GM12878 (cell line): ENCODE data around the gene COL5A3. TPM values are rescaled to one million over a fixed set of nuclear protein-coding genes. Genes with fewer than 3 reads are reported as not detected.

Experiments
- ATAC-seq: fragments of 200-7000 bp; cut with Tn5 transposase; 3 replicates; pipeline ENCODE4 v1.9.1; 2020; ENCODE audit warnings: mild to moderate bottlenecking, moderate library complexity
- BruUV-seq: library from RNA; stranded (reverse); fragments of 400-500 nt; replicated peaks from 2 replicates; lab custom pipeline; 2021; lab: Mats Ljungman, UMichigan
- CTCF ChIA-PET: fragments of 300-600 bp; sonication (Branson Sonifier 250); formaldehyde crosslinking; extraction: SDS; loops from one replicate; lab custom pipeline; 2021; ENCODE audit warnings: inconsistent platforms; lab: Yijun Ruan, JAX
- POLR2A ChIA-PET: fragments of 350-600 bp; formaldehyde crosslinking; extraction: SDS; loops from one replicate; lab custom pipeline; 2021; ENCODE audit warnings: inconsistent platforms; lab: Charles Lee
- RAD21 ChIA-PET: fragments of 300-600 bp; sonication (Branson Sonifier 250); formaldehyde crosslinking; loops from one replicate; lab custom pipeline; 2023; ENCODE audit warnings: antibody characterized with exemption; ENCODE audit not compliant: unreplicated experiment; lab: Charles Lee
- SMC1A ChIA-PET: fragments of 300-600 bp; sonication (Branson Sonifier 250); formaldehyde crosslinking; loops from one replicate; lab custom pipeline; 2023; ENCODE audit not compliant: unreplicated experiment, uncharacterized antibody; lab: Charles Lee
- DNase-seq: peaks from one replicate; pipeline ENCODE4 v3.0.0-alpha.2; 2011; ENCODE audit warnings: low read depth, low spot score
- FAIRE-seq: peaks from 3 replicates; lab custom pipeline; 2011; peaks lifted over from hg19 to GRCh38; lab: Jason Lieb, UNC
- H2AFZ ChIP-seq: 2 replicates; pipeline ENCODE4 v1.6.0; 2011; ENCODE audit warnings: low read depth, low read length, control low read depth; ENCODE audit not compliant: control insufficient read depth
- H3K27ac ChIP-seq: 2 replicates; pipeline ENCODE4 v1.5.1; 2011; ENCODE audit warnings: control low read depth; ENCODE audit not compliant: control insufficient read depth, insufficient read depth
- H3K27me3 ChIP-seq, 2 experiments: replicated peaks in 1 of 2; 2 replicates each; pipeline versions ENCODE4 v1.6.0 to v1.6.1; 2011; ENCODE audit warnings: low read length in 1 of 2; ENCODE audit not compliant: control insufficient read depth in 2 of 2, insufficient read depth in 2 of 2
- H3K36me3 ChIP-seq, 2 experiments: 2 replicates each; pipeline ENCODE4 v1.5.1; 2011; ENCODE audit warnings: low read length in 1 of 2; ENCODE audit not compliant: control insufficient read depth in 2 of 2, insufficient read depth in 2 of 2
- H3K4me1 ChIP-seq: 2 replicates; pipeline ENCODE4 v1.6.1; 2011; ENCODE audit warnings: mild to moderate bottlenecking, low read length, moderate library complexity, mixed read lengths; ENCODE audit not compliant: control insufficient read depth, insufficient read depth
- H3K4me2 ChIP-seq: 2 replicates; pipeline ENCODE4 v1.6.0; 2011; ENCODE audit warnings: control low read depth; ENCODE audit not compliant: control insufficient read depth, insufficient read depth
- H3K4me3 ChIP-seq: fragments of 200-600 bp; sonication (generic); 2 replicates; pipeline ENCODE4 v1.5.1; 2016
- H3K79me2 ChIP-seq: 2 replicates; pipeline ENCODE4 v1.6.0; 2011; ENCODE audit warnings: low read length; ENCODE audit not compliant: control insufficient read depth, insufficient read depth
- H3K9ac ChIP-seq: 2 replicates; pipeline ENCODE4 v1.8.0; 2011; ENCODE audit warnings: low read length, control low read depth, mixed read lengths; ENCODE audit not compliant: control insufficient read depth, insufficient read depth
- H3K9me3 ChIP-seq: replicated peaks from 3 replicates; pipeline ENCODE4 v1.5.1; 2011; ENCODE audit warnings: mild to moderate bottlenecking, low read length; ENCODE audit not compliant: control insufficient read depth, insufficient read depth
- H4K20me1 ChIP-seq: 2 replicates; pipeline ENCODE4 v1.6.0; 2011; ENCODE audit not compliant: control insufficient read depth, insufficient read depth
- CHD1 ChIP-seq: IDR thresholded peaks from 2 replicates; pipeline ENCODE4 v1.6.1; 2012; ENCODE audit warnings: low read depth, low read length, improper control_type of control experiment
- EGR1 ChIP-seq, 2 experiments: IDR thresholded peaks; 1 replicate in 1 of 2; 2 replicates in 1 of 2; pipeline ENCODE4 v1.6.1; 2011 to 2012; ENCODE audit warnings: low read depth in 2 of 2, low read length in 2 of 2, borderline replicate concordance in 1 of 2, mild to moderate bottlenecking in 1 of 2, moderate library complexity in 1 of 2
- IKZF2 ChIP-seq, 2 experiments: fragments of 450-650 bp; IDR thresholded peaks; 2 replicates each; pipeline ENCODE4 v1.6.1; 2017; ENCODE audit warnings: mild to moderate bottlenecking in 2 of 2, moderate library complexity in 2 of 2
- NBN ChIP-seq: fragments of 450-650 bp; IDR thresholded peaks from 2 replicates; pipeline ENCODE4 v1.6.1; 2016
- NR2C1 ChIP-seq: fragments of 450-650 bp; IDR thresholded peaks from 2 replicates; pipeline ENCODE4 v1.6.1; 2017; ENCODE audit warnings: antibody characterized with exemption, mild to moderate bottlenecking, moderate library complexity
- NR2F1 ChIP-seq: fragments of 450-650 bp; conservative IDR thresholded peaks from 2 replicates; pipeline ENCODE4 v1.6.1; 2017; ENCODE audit warnings: mild to moderate bottlenecking
- SPI1 ChIP-seq: IDR thresholded peaks from 2 replicates; pipeline ENCODE4 v1.6.1; 2011; ENCODE audit warnings: low read depth, mild to moderate bottlenecking, low read length, moderate library complexity, borderline replicate concordance; ENCODE audit not compliant: insufficient read depth
- TCF7 ChIP-seq: IDR thresholded peaks from 2 replicates; pipeline ENCODE4 v1.6.1; 2014; ENCODE audit warnings: antibody characterized with exemption, borderline replicate concordance
- in situ Hi-C: fragments of 300-500 bp; cut with MboI; formaldehyde crosslinking; loops from 9 replicates; pipeline ENCODE4 v1.14.3; 2018; ENCODE audit warnings: mixed read lengths
- intact Hi-C: fragments of 100-400 bp; cut with micrococcal nuclease; formaldehyde crosslinking; loops from one replicate; pipeline ENCODE4 v1.14.2; 2022; ENCODE audit not compliant: unreplicated experiment
- polyA plus RNA-seq, 11 experiments: library from polyadenylated mRNA; depleted of rRNA in 4 of 11; unstranded in 6 of 11; stranded (reverse) in 5 of 11; fragments of >200 nt; fragmentation: Nextera tagmentation in 4 of 11; fragmentation: Illumina TruSeq in 1 of 11; extraction: Ambion mirVana in 4 of 11; extraction: Trizol in 1 of 11; gene quantifications; 1 replicate in 1 of 11; 2 replicates in 10 of 11; pipeline versions ENCODE4 v1.2.1 to v1.2.3, GENCODE V29; 2011 to 2016; ENCODE audit warnings: inconsistent platforms in 2 of 11, missing spikeins in 2 of 11, low read depth in 1 of 11
- total RNA-seq, 4 experiments: library from RNA; depleted of rRNA in 3 of 4; stranded (reverse); fragments of >200 nt in 3 of 4; fragmentation: Illumina TruSeq in 1 of 4; extraction: Trizol in 1 of 4; gene quantifications; 2 replicates each; pipeline versions ENCODE4 v1.2.1 to v1.2.3, GENCODE V29; 2013 to 2021
- TF ChIP-seq, protein P1 (sequence below): IDR thresholded peaks from 2 replicates; pipeline ENCODE4 v1.6.1; 2011; ENCODE audit warnings: low read depth, mild to moderate bottlenecking, low read length, moderate library complexity, borderline replicate concordance; ENCODE audit errors: extremely low read depth

COL5A3 gene
- total and polyA plus RNA-seq, 10 of the 15 experiments (the other 5 are each of a cell fraction or from before 2014, with no cell fraction given) = under 0.01 to 8.3 (median 0.10) TPM; not detected in 2

- TF ChIP-seq SPI1 = peak; percentile 34; the same call in 1 of the 2 replicates
- TF ChIP-seq IKZF2 (IDR thresholded peaks at IDR 0.05) = peak; percentile 32 to 49; a peak in 2 of 4 replicates
- TF ChIP-seq TCF7 = no peak
- TF ChIP-seq EGR1 (IDR thresholded peaks at IDR 0.05; ENCODE audit: borderline replicate concordance in 1 of 2, low read depth in 2 of 2, low read length in 2 of 2) = no peak
Observed at GRCh38 chr19:10007371-10008183, 2.7 kb downstream of the COL5A3 start (continued).

DNA sequence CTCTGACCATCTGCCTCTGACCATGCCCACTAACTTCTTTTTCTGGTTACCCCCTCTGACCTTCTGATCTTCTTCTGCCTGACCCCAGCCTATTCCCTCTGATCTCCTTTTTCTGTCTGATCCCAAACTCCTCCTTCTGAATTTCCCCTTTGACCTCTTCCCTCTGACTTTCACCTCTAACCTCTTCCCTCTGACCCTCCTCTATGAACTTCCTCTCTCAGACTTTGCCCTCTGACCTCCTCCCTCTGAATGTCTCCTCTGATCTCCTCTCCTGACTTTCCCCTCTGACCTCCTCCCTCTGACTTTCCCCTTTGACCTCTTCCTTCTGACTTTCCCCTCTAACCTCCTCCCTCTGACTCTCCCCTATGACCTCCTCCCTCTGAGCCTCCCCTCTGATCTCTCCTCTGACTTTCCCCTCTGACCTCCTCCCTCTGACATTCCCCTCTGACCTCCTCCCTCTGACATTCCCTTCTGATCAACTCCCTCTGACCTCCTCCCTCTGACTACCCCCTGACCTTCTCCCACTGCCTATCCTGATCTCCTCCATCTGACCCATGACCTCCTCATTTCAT lies 3.5 kb downstream of the COL5A3 start:
- Histone ChIP-seq H3K36me3 (no peaks in the 10 kb centered on the region), H4K20me1 (no peaks in the 10 kb centered on the region), H3K27me3 (peaks cover 2 to 3% of the 10 kb centered on the region in 2 experiments; a peak in 3 of 4 replicates), H3K4me2 (no peak overlapping the region), H3K9me3 (no peaks in the 10 kb centered on the region; the same call in 2 of the 3 replicates), H2AFZ (no peak overlapping the region), H3K9ac (no peak overlapping the region), H3K27ac (no peak overlapping the region), H3K79me2 (no peaks in the 10 kb centered on the region), H3K4me3 (no peak overlapping the region), H3K4me1 (no peaks in the 10 kb centered on the region)
- ChIA-PET RAD21 (no interaction called here), SMC1A (no interaction called here), POLR2A (no interaction called here), CTCF (no interaction called here)
- TF ChIP-seq NR2F1 (peak; percentile 51; the same call in 1 of the 2 replicates), NR2C1 (peak; percentile 72), CHD1 (no peak), NBN (0 out of 2 replicates have a peak, but pooled peaks have one; percentile 54)
- TF ChIP-seq, protein P1, sequence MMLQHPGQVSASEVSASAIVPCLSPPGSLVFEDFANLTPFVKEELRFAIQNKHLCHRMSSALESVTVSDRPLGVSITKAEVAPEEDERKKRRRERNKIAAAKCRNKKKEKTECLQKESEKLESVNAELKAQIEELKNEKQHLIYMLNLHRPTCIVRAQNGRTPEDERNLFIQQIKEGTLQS = no peak
- BruUV-seq = no TSS peak
- FAIRE-seq (no peak), DNase-seq (no peak), ATAC-seq (no peak)
- intact Hi-C loops = no loop called here
- in situ Hi-C loops = no loop called here
